GM19397 (cell line): Measurements from ENCODE around the gene ISLR.
"Not testable (repeated sequence)": the region's sequence is repeated elsewhere in the genome, so short reads cannot be mapped to it uniquely, and the experiment has no call there.

ENCODE experiments used
- ATAC-seq: cut with Tn5 transposase; IDR thresholded peaks from one replicate; pipeline ENCODE4 v1.9.1; 2021; ENCODE audit warnings: mild to moderate bottlenecking, moderate library complexity; ENCODE audit not compliant: unreplicated experiment

The ISLR gene

DNA sequence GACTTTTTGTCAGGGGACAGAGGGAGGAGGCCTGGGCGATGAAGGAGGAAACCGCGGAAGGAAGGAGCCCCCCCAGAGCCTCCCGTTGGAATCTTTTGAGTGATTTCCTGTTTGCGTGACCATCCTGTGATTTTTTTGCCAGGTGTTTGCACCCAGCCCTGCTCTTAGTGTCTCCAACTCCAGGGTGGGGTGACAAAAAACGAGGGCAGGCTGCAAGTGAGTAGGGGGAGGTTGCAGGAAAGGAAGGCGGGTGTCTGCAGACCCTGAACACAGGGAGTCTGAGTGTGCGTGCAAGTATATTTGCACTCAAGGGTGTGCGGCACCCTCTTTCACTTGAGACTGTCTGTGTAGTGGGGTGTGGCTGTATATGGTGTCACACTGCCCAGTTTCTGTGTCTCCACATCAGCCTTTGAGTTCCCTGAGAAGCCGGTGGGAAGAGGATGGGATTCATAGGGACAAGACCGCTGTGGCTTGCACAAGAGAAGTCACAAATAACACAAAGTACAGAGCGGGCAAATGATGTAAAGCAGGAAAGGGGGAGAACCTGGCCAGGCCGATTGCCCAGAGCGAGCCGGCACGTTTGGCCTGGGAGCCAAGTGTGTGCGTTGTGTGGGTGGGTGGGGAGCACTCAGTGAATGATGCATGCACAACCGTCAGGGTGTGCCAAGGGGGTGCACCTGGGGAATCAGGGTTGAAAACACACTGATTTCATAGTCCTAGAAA is 36.5 kb upstream of the ISLR start:
- ATAC-seq, result no peak

DNA sequence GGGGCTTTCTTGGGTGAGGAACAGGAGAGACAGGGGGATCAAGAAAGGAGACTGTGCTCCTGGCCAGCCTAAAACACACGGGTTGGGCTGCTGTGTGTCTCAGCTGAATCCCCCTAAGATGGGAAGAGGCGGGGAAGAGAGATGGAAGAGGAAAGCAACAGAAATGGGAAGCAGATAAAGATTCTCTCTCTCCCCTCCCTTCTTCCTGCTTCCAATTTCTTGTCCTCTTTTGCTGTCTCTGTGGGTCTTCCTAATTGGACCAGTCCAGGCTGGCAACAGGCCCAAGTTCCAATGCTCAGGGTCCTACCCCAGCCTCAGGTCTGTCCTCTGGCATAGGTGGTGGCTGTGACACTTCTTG is 36.0 kb upstream of the ISLR start:
- no peak for ATAC-seq

DNA sequence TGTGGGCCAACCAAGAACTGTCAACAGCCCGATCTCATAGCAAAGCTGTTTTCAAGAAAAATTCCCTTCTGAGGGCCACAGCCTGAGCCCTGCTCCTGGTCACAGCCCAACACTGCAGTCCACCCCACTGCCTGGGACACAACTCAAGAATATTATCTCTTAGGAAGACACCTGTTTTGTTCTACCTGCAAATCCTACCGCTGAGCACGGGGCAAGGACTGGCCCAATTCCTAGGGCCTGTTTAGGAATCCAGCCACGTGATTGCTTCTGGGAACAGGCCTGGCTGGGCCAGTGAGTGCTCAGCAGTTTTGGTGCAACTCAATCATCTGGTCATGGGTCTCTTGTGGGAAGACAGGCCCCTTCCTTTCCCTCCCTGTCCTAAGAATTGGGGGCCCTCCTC is 34.9 kb upstream of the ISLR start:
- no peak for ATAC-seq

DNA sequence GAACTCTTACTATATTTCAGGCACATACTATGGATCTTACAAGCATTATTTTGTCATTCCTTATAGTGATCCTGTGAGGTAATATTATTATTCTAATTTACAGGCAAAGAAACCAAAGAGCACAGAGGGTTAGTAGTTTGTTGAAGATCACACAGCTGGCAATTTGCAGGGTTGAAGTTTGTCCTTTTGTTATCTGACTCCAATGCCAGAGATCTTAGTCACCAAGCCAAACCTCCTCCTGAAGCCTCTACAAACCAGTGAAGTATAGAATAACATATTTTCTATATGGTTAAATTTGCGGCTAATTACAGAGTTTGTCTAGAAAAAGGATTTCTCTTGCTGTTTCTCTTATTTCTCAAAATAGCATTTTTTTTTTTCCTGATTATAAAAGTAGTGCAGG is 31.9 kb upstream of the ISLR start:
- no peak for ATAC-seq

DNA sequence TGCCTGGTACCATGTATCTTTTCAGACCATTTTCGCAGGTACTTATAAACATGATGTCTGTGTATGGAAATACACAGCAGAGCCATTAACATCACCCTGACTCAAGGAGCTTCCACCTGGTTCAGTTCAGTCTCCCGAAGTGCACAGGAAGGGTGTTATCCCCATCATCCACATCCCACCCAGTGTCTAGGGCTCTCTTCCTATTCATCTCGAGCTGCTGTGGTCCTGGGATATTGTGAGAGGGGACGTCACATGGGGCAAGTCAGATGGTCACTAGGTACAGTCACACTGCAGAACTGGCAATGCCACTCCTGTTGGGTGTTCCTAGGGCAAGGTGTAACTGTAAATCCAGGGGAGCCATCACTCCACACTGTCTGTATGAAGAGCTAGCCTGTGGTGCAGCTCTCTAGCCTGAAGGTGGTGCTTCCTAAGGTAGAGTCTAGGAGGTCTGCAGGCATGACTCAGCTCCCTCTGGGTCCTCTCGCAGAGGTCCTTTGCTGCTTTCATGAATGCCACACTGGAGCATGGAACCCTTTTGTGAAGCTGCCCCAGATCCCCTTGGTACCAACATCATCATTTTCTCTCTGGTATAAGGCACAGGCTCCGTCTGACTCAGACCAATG is 29.2 kb upstream of the ISLR start:
- no peak for ATAC-seq

DNA sequence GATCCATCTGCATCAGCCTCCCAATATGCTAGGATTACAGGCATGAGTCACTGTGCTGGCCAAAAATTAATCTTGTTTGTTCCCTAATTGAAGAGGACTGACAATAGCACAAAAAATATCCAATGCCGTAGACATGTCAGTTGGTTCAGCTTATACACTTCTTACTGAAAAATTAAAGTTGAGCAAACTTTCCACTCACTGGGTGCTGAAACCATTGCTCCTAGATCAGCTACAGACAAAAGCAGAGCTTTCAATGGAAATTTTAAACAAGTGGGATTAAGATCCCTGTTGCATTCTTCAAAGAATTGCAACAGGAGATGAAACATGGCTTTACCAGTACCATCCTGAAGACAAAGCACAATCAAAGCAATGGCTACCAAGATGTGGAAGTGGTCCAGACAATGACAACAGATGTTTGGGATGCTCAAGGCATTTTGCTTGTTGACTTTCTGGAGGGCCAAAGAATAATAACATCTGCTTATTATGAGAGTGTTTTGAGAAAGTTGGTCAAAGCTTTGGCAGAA is 27.2 kb upstream of the ISLR start:
- ATAC-seq, result no peak

DNA sequence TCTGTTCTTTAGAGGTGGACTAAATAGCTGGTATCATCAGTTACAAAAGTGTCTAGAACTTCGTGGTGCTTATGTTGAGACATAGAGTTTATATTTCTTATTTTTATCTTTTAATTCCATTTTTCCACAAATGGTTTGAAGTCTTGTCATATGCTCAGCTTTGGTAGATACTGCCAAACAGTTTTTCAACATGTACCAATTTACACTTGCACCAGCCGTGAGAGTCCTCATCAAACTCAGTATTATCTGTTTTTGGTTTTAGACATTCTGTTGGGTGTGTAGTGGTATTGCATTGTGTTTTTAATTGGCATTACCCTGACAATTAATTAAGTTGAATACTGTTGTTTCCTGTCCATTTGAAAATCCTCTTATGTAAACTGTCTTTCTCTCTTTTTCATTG is 26.5 kb upstream of the ISLR start:
- ATAC-seq, result no peak

DNA sequence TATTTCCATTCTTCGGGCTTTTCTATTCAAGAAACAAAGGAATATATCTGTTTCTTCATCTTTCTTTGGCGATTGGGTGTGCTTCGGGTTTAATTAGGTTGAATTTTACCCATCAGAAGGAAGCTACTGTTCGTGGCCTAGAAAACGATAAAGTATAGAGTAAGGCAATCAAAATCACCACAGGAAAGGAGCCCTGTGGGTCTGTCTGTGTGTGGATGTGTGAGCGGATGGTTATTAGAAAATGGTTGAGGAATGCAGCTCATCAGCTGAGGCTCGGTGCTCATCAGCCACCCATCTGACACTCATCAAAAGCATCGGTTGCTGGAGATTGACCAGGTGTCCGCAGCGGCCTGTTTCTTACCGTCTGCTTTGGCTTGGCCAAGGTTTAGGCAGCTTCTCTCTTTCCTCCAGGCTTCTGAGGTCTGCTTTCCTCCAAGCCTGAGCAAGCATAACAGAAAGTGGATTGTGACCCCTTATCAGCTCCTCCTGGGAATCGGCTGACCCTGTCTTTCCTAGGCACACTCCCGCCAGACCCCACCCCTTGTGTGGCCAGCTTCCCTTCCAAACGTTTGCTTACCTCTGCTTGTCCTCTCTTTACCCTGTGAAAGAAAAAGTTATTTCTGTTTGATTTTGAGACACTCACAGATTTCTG is 17.6 kb upstream of the ISLR start:
- ATAC-seq, result no peak

DNA sequence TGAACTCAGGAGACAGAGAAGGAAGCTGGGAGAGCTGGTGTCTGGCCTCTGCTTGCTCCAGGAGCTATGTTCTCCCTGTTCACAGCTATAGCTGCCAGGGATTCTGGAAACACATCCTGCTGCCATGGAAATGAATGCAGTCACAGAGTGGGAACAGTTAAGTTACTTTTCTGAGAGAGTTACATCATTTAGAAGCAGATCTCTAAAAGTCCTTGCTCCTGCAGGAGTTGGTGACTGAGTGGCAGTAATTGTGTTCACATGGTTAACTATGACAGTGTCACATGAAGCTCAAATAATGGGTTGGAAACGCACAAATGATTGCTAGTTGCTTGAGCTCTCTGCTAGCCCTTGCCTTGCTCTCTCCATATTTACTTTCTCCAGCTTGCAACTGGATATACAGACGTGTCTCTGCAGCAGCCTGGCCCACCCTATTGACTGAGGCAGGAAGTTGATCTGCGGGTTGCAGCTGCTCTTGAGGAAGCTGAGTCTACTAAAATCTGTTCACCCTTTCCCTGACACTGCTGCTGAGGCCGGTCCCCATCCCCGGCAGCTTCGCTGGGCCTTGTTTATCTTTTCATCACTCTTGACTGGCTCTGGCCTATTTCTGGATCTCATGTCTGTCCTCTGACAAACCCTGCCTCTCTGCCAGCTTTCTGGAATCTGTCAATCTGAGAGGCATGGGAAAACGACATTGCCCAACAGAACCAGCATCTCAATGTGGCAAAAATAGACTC is 16.7 kb upstream of the ISLR start:
- ATAC-seq, result no peak

DNA sequence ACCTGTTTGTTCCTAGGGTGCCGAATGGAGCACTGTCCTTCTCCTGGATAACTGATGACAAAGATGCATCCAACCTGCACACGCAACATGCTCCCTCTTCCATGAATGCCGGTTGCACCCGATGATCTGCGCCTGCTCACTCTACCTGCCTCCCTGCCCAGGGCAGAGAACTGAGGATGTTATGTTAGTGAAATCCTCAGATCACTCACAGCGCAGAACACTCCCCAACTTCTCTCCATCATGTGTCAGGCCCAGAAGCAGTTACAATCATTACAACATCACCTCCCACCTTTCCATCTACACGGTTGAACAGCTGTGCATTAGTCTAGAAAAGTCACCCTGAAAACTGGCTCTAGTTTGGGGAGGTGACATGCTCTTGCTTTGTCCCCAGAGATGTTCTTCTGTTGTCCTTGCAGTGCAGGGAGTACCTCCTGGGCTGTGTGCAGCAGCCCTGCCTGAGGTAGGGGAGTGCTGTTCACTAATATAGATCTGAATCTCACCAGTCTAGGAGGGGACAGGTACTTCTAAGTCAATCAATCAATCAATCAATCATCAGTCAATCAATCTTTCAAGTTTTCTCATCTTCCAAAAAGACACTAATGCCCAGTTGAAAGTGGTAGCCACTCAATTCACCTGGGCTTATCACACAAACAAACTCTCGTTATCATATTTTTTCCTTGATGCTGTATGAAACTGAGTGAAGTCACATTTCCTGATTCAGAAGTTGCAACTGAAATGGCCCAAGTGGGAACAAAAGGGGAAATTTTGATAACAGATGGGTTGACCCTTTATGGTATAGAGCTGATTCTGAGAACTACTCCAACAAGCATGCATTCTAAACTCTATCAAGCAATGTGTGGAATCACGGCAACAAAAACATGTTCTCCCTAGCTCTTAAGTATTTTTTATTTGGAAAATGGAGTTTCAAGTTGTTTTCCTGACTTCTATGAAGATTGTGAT is 15.4 kb upstream of the ISLR start:
- no peak for ATAC-seq

DNA sequence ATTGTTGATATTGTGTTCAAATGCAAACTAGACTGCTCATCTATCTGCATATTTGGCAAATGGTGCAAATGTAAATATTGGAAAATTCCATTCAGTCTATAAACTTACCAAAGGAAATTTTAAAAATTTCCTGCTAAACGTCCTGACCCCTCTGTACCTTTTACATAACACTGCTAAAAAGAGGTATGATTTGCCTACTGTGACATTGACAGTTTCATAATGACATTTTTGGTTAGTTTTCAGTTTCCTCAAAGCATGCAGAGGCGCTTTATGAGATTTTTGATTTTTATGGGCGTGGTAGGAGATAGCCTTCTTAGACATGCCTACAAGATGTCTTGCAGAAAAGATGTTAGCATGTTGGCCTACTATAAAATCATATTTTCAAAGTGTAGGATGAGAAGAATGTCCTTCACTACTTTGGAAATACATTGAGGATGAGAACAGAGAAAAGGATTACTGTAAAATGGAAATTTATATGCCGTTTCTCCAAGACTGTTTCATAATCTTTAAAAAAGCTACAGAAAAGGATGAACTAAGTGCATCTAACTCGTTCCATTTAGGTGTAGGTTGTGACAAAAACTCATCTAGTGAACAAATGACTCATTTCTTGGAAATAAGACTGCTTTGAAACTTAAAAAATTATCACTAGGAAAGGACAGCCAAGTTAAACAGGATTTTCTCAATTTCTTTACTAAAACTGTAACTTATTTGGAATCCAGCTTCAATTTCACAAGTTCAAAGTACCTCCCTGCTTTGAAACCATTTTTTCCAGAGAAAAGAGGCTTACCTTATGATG is 14.5 kb upstream of the ISLR start:
- no peak for ATAC-seq

DNA sequence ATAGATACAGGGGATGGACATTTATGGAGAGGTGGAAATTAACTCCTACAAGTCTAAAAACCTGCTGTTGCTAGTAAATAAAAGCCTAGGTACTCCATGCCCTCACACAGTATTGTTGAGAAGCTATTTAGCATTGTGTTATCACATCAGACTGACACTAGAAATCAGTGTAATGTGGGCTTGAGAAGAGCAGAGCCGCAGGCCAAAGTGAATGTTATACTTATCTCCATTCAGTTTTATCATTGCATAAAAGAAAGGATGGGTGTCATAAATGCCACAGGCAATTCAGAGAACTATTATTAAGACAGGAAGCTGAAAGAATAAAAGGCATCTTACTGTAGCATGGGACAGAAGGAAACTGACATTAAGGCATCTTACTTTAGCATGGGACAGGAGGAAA is 13.7 kb upstream of the ISLR start:
- no peak for ATAC-seq

DNA sequence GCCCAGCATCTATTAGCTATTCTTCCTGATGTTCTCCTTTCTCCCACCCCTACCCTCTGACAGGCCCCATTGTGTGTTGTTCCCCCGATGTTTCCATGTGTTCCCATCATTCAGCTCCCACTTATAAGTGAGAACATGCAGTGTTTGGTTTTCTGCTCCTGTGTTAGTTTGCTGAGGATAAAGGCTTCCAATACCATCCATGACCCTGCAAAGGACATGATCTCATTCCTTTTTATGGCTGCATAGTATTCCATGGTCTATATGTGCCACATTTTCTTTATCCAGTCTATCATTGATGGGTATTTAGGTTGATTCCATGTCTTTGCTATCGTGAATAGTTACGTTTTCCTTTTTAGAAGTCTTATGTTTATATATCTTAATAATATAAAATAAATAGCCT is 13.1 kb upstream of the ISLR start:
- not testable (repeated sequence) for ATAC-seq

DNA sequence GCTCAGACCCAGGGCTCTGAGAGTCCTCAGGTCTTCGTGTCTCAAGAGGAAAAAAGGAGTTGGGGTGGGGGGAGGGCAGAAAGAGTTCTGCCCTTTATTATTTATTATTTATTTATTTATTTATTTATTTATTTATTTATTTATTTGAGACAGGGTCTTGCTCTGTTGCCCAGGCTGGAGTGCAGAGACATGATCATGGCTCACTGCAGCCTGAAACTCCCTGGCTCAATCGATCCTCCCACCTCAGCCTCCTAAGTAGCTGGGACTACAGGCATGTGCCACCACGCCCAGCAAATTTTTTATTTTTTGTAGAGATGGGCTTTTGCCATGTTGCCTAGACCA is 11.3 kb upstream of the ISLR start:
- not testable (repeated sequence) for ATAC-seq

DNA sequence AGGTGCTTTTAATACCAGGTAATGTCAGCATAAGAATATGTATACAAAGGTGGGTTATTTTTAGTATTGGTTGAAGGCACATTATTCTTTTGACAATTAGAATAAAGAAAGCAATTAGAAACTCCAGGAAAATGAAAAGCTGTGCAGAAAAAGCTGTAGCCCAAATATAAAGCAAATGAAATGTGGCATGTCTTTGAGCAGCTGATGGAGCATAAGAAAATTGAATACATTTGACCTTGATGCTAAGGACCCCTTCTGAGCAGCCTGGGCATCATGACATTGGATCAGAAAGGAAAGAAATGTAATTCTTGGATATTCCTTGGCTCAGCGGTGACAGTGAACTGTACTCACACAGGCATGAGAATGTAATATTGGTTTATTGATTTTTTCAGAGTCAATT is 8.0 kb upstream of the ISLR start:
- ATAC-seq, result no peak

DNA sequence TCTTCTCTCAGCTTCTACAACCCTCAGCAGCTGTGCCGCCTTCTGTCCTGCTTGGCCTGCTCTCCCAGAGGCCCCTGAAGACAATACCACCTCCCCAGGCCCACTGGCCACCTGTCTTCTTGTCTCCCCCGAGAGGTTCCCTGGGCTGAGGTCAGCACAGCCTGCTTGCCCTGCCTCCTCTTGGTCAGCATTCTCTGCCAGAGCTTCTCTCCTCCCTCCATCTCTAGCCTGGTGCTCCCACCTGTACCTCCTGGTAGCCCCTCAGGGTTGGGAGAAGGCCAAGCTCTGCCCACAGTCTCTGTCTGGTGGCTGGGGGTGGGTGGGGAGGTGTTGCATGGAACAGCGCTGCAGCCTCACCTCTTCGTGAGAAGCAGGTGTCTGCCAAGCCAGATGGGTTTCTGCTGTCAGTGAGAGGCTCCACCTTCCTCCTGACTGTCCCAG is 5.6 kb upstream of the ISLR start:
- no peak for ATAC-seq

DNA sequence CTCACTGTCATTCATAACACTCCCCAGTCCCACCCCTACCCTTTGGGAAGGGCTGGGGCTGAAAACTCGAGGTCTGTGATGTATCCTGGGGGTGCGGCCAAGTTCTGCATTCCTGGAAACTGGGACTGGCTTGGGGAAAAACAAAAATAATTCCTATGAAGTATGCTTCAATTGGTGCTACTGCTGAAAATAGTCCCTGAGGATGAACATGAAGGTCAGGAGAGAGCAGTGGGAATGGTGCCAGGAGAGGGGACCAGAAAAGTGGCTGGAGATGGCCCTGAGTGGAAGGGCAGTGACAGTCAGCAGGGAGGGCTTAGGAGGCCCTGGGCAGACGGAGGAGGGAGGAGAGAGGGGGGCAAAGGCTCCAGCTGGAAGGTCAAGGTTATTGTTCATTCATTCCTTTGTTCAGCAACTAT is 4.8 kb upstream of the ISLR start:
- ATAC-seq, result no peak

DNA sequence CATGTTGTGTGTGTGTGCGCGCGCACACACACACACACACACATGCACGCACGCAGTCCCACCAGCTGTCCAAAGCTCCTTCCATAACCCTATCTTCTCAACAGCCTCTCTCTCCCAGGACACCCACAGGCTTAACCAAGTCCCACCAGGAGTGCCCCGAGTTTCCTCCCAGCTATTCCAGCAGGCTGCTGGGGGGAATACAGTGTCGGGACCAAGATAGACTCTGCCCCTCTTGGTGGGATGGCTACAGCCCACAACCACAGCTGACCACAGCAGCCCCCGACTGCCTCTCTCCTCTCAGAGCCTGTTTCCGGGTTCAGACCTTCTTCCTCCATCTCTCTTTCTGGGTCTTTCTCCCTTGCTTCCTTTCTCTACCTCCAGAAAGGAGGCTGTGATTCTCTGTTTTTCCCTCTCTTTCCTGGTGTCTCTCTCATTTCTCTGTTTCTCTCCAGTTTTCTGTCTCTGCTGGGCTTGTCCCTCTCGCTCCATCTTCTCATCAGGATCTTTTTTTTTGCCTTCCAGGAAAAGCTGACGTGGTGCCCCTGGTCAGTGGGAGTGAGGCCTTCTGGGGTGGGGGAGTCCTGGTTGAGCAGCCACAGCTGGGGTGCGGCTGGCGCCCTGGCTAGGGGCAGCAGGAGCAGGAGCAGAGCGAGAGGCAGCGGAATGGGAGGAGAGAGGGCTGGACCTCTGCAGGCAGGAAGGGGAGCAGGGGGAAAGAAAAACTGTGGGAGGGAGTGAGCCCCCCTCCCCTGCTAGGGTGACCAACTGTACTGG is 3.3 kb upstream of the ISLR start:
- no peak for ATAC-seq
